Panc1 (cell line): ENCODE measurements around the gene MRPS9. TPM values are rescaled to one million over a fixed set of nuclear protein-coding genes. Genes with fewer than 3 reads are reported as not detected.

ENCODE experiments used
- ATAC-seq: fragments of 200-7000 bp; cut with Tn5 transposase; 2 replicates; pipeline ENCODE4 v1.9.1; 2020; ENCODE audit warnings: mild to moderate bottlenecking, moderate library complexity
- BruUV-seq: library from RNA; stranded (reverse); fragments of 400-500 nt; replicated peaks from 2 replicates; lab custom pipeline; 2021; lab: Mats Ljungman, UMichigan
- CTCF ChIA-PET: fragments of 300-600 bp; sonication (Branson Sonifier 250); formaldehyde crosslinking; loops from one replicate; lab custom pipeline; 2022; ENCODE audit warnings: antibody characterized with exemption; lab: Charles Lee
- POLR2A ChIA-PET: fragments of 300-600 bp; sonication (Branson Sonifier 250); formaldehyde crosslinking; loops from one replicate; lab custom pipeline; 2022; ENCODE audit warnings: antibody characterized with exemption; lab: Charles Lee
- DNase-seq: peaks from one replicate; pipeline ENCODE4 v3.0.0-alpha.2; 2010; ENCODE audit warnings: low read depth, low spot score
- H3K27ac ChIP-seq: 2 replicates; pipeline ENCODE4 v1.5.1; 2011; ENCODE audit warnings: mild to moderate bottlenecking, low read length, inconsistent platforms
- H3K27me3 ChIP-seq: fragments of 200-500 bp; sonication (Bioruptor generic); 2 replicates; pipeline ENCODE4 v1.6.0; 2014; ENCODE audit warnings: low read length, inconsistent platforms; ENCODE audit not compliant: control insufficient read depth, insufficient read depth
- H3K36me3 ChIP-seq: fragments of 200-500 bp; sonication (Bioruptor generic); 2 replicates; pipeline ENCODE4 v1.5.1; 2014; ENCODE audit warnings: inconsistent platforms, mild to moderate bottlenecking, low read length, moderate library complexity; ENCODE audit not compliant: control insufficient read depth, insufficient read depth
- H3K4me1 ChIP-seq: 2 replicates; pipeline ENCODE4 v1.5.1; 2011; ENCODE audit warnings: inconsistent platforms, mild to moderate bottlenecking, low read length, moderate library complexity; ENCODE audit not compliant: control insufficient read depth, insufficient read depth
- H3K4me3 ChIP-seq, 2 experiments: 2 replicates each; pipeline ENCODE4 v1.5.1; 2011 to 2012; ENCODE audit warnings: low read depth in 2 of 2, low read length in 2 of 2, mild to moderate bottlenecking in 2 of 2, inconsistent platforms in 1 of 2, moderate library complexity in 1 of 2
- H3K9me3 ChIP-seq: fragments of 200-500 bp; sonication (Bioruptor generic); 2 replicates; pipeline ENCODE4 v1.5.1; 2014; ENCODE audit warnings: low read depth, mild to moderate bottlenecking, inconsistent platforms, low read length, moderate library complexity; ENCODE audit not compliant: control insufficient read depth, insufficient read depth
- CTCF ChIP-seq: fragments of 450-650 bp; IDR thresholded peaks from 2 replicates; pipeline ENCODE4 v1.5.1; 2017; ENCODE audit warnings: mild to moderate bottlenecking
- POLR2AphosphoS5 ChIP-seq: IDR thresholded peaks from 2 replicates; pipeline ENCODE4 v1.6.1; 2012; ENCODE audit warnings: mild to moderate bottlenecking, low read depth, low read length, moderate library complexity
- REST ChIP-seq, 2 experiments: IDR thresholded peaks; 2 replicates each; pipeline ENCODE4 v1.6.1; 2011 to 2012; ENCODE audit warnings: low read depth in 2 of 2, control low read depth in 1 of 2, low read length in 1 of 2, mild to moderate bottlenecking in 1 of 2, moderate library complexity in 1 of 2; ENCODE audit not compliant: insufficient read depth in 1 of 2
- SIN3A ChIP-seq: IDR thresholded peaks from 2 replicates; pipeline ENCODE4 v1.6.1; 2012; ENCODE audit warnings: low read depth, mild to moderate bottlenecking, low read length, moderate library complexity, borderline replicate concordance; ENCODE audit not compliant: insufficient read depth
- TCF7L2 ChIP-seq: IDR thresholded peaks from 2 replicates; pipeline ENCODE4 v1.6.1; 2011; ENCODE audit warnings: mild to moderate bottlenecking, low read depth, low read length, inconsistent platforms
- in situ Hi-C: cut with HindIII; loops from 2 replicates; pipeline ENCODE4 v1.10.0; 2016; ENCODE audit warnings: low sequenced_read_pairs, low pct_unique_long_range_greater_than_20kb
- intact Hi-C: fragments of 100-400 bp; cut with micrococcal nuclease; formaldehyde crosslinking; loops from one replicate; pipeline ENCODE4 v1.10.0; 2022; ENCODE audit not compliant: unreplicated experiment
- total RNA-seq: library from RNA; stranded (reverse); gene quantifications from one replicate; pipeline ENCODE4 v1.2.1, GENCODE V29; 2021; ENCODE audit not compliant: unreplicated experiment

Gene MRPS9
- total RNA-seq, 1 experiment from 2014 or later: 27.4 TPM

GRCh38 chr2:105007367-105007766 is 30.5 kb upstream of the MRPS9 start:
- Histone ChIP-seq H3K27me3 (0 out of 2 replicates have a peak, but pooled peaks cover 2% of the 10 kb centered on the region), H3K9me3 (no peaks in the 10 kb centered on the region), H3K4me3 (no peak overlapping the region), H3K36me3 (no peaks in the 10 kb centered on the region), H3K27ac (no peak overlapping the region), H3K4me1 (no peaks in the 10 kb centered on the region)
- ChIA-PET CTCF (no interaction called here), POLR2A (no interaction called here)
- in situ Hi-C loops (no loop called here), intact Hi-C loops (no loop called here)
- no TSS peak for BruUV-seq
- ATAC-seq (no peak), DNase-seq (no peak)
- TF ChIP-seq POLR2AphosphoS5: no peak
- no peak for TF ChIP-seq CTCF
- no peak for TF ChIP-seq TCF7L2
- no peak for TF ChIP-seq SIN3A
- no peak for TF ChIP-seq REST (IDR thresholded peaks at IDR 0.05; ENCODE audit: insufficient read depth in 1 of 2, low read depth in 2 of 2, low read length in 1 of 2)

- H3K36me3 ChIP-seq: peaks cover 2% of the 10 kb centered on the region; the same call in 1 of the 2 replicates
- H3K27ac ChIP-seq: no peak overlapping the region
- no peak for TF ChIP-seq POLR2AphosphoS5
- no peak for TF ChIP-seq SIN3A
- no peak for TF ChIP-seq CTCF
- no peak for TF ChIP-seq TCF7L2
- no peak for TF ChIP-seq REST (IDR thresholded peaks at IDR 0.05; ENCODE audit: insufficient read depth in 1 of 2, low read depth in 2 of 2, low read length in 1 of 2)
- H3K4me3 ChIP-seq: no peak overlapping the region
- CTCF ChIA-PET: no interaction called here
- in situ Hi-C loops: no loop called here
- POLR2A ChIA-PET: no interaction called here
- no peaks in the 10 kb centered on the region for H3K9me3 ChIP-seq
- H3K27me3 ChIP-seq: no peaks in the 10 kb centered on the region
- H3K4me1 ChIP-seq: no peaks in the 10 kb centered on the region; the same call in 1 of the 2 replicates
- no peak for DNase-seq
- intact Hi-C loops: no loop called here
- no peak for ATAC-seq
- no TSS peak for BruUV-seq
Measured at GRCh38 chr2:105032476-105032875, 5.4 kb upstream of the MRPS9 start.
